LNCaP clone FGC (cell line): Measurements from ENCODE around the gene KIAA1328.

ENCODE experiments used
- DNase-seq: peaks from one replicate; pipeline ENCODE4 v3.0.0-alpha.2; 2011; ENCODE audit warnings: low read depth
- H3K4me3 ChIP-seq: 2 replicates; pipeline ENCODE4 v1.5.1; 2011; ENCODE audit warnings: mild to moderate bottlenecking, low read depth, low read length, control low read depth
- TF ChIP-seq, protein P1 (sequence below): IDR thresholded peaks from 2 replicates; pipeline ENCODE4 v1.5.1; 2012; ENCODE audit warnings: mild to moderate bottlenecking; ENCODE audit not compliant: control insufficient read depth, insufficient read depth; ENCODE audit errors: extremely low read depth

KIAA1328 gene

DNA sequence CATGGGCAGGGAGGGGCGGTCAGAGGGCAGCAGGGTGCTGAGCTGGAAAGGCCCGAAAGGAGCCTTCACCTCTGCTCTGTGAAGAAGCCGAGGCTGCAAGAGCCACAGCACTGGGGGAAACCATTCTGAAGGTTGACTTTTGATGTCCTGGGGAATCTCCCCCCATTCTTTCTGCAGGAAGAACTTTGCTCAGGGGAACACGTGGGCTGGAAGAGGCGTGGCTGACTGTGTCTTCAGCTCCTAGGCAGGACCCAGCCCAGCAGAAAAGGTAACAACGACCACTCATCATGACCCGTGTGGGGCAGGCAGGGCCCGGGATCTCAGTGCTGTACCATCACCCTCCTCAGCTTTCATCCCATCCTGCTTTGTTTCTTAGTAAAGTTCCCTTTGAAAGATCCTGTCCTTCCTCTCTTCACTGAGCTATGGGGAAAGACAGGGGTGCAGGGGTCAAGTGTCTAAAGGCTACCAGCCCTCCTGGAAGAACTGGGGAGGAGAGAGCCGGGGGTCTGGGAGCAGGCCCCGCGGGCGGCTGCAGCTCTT, 424.0 kb downstream of the KIAA1328 start:
- H3K4me3 ChIP-seq = no peak overlapping the region
- no peak for DNase-seq
- TF ChIP-seq, protein P1, sequence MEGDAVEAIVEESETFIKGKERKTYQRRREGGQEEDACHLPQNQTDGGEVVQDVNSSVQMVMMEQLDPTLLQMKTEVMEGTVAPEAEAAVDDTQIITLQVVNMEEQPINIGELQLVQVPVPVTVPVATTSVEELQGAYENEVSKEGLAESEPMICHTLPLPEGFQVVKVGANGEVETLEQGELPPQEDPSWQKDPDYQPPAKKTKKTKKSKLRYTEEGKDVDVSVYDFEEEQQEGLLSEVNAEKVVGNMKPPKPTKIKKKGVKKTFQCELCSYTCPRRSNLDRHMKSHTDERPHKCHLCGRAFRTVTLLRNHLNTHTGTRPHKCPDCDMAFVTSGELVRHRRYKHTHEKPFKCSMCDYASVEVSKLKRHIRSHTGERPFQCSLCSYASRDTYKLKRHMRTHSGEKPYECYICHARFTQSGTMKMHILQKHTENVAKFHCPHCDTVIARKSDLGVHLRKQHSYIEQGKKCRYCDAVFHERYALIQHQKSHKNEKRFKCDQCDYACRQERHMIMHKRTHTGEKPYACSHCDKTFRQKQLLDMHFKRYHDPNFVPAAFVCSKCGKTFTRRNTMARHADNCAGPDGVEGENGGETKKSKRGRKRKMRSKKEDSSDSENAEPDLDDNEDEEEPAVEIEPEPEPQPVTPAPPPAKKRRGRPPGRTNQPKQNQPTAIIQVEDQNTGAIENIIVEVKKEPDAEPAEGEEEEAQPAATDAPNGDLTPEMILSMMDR = no peak

DNA sequence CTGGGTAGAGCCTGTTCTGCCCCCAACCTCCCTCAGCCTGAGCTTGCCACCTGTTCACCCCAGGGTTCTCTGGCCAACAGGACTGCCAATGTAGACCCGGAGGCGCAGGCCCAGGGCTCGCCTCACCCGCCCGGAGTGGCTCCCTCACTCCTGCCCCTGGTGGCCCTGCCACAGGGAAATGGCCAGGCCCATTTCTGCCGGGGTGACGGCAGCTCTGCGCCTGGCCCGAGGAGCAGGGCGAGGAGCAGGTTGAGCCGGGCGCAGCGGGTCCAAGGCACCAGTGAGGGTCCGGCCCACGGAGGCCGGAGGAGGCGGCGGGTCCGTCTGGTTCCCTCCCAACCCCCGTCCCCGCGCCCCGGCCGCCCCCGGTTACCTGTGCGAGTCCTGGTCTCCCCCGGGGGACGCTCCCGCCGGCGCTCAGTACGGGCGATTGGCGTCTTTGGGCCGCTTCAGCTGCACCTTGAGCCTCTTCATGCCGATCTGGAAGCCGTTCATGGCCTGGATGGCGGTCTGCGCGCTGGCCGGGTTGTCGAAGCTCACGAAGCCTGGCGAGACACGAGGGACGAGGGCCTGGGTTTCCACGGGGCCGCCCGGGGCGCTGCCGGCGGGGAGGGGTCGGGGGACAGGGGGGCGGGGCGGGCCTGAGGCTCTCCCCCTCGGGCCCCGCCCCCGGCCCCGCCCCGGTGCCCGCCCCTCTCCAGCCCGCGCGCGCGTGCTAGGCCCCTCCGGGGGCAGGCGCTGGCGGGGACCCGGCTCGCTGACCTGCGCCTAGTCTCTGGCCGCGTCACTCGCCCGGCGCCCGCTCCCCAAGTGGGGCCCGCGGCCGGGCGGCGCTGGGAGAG, 424.7 kb downstream of the KIAA1328 start:
- TF ChIP-seq, protein P1 = no peak
- DNase-seq = no peak
- peak overlapping the region; percentile 21; the same call in 1 of the 2 replicates for H3K4me3 ChIP-seq

DNA sequence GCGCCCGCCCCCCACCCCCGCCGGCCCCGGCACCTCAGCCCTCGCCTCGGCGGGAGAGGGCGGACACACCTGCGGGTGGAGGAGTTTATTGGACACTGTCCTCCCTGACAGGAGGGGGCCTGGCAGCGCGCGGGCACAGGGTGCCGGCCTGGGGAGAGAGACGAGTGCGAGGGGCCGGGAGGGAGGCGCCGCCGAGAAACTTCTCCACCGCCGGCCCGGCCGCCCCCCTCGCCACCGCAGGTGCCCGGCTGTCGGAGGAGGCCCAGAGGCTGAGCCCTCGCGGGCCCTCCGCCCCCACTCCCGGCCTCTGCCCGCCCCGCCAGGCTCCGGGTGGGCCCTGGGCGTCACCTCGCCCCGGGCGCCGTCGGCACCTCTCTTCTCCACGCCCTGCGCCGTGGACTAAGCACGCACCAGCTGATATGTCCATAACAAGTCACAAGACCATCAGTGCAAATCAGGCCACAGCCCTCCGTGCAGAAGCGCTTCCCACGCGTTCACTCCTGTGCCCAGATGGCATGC, 425.4 kb downstream of the KIAA1328 start:
- TF ChIP-seq, protein P1 = no peak
- no peak overlapping the region for H3K4me3 ChIP-seq
- no peak for DNase-seq

DNA sequence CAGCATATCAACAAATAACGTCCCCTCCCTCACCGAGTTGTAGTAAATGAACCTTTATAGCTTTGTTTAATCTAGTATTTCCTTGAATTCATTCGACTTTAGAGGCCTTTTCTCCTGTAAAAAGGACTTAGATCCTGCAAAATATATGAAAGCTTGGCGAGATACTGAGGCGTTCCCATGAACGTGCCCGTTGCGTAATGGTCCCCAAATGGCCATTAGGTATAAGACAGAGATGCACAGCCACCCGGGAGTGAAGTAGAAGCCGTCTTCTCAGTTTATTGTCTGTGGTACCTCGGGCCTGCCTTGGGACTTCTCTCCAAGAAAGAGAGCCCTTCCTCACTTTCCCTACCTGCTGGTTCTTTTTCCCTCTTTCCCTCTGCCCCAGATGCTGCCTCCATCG, 426.0 kb downstream of the KIAA1328 start:
- TF ChIP-seq, protein P1 = no peak
- no peak for DNase-seq
- no peak overlapping the region for H3K4me3 ChIP-seq

DNA sequence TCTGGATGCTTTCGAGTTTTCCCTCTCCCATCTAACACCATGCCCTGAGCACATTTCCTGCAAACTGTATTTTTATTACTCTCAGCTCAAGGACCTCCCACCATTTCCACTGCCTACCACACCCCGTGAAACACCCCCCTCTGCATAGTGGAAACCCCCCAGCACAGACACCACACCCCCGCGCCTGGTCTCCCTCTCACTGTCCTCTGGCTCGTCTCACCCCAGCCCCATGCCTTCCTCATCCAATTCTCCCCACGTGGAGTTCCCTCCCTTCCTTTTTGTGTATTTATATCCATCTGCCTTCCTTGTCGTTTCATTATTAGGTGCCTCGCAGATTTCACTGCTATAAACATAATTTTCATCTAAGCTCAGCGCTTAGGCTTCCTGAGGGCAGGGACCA, 429.2 kb downstream of the KIAA1328 start:
- no peak for DNase-seq
- TF ChIP-seq, protein P1 = no peak

DNA sequence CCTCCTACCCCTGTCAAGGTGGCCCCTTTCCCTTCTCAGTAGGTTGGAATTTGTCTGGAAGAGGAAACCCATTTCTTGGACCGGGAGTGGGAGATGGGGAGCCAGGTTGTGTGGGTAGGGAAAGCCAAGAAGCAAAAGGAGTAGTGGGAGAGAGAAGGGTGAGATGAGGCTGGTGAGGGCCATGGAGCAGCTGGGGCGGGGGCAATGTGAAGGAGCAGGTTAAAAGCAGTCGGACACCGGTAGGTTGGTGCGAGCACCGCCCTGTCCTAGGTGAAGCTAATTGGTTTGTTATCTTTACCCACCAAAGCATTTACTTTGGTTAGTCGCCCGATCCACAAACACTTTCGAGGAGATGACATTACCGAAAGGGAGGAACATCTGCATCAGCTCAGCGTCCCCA, 429.9 kb downstream of the KIAA1328 start:
- TF ChIP-seq, protein P1 = no peak
- no peak overlapping the region for H3K4me3 ChIP-seq
- DNase-seq = no peak

More for the DNA sequence above, 429.2 kb downstream of the KIAA1328 start:
- H3K4me3 ChIP-seq = no peak overlapping the region
